GM23338 (cell line): ENCODE measurements around the gene MAPKAPK2. TPM values are rescaled to one million over a fixed set of nuclear protein-coding genes. Genes with fewer than 3 reads are reported as not detected.

Experiments used
- ATAC-seq: fragments of 200-7000 bp; cut with Tn5 transposase; 3 replicates; pipeline ENCODE4 v1.9.1; 2020
- DNase-seq: peaks from one replicate; pipeline ENCODE4 v3.0.0-alpha.2; 2015; ENCODE audit warnings: low spot score
- H2AFZ ChIP-seq: fragments of 200-600 bp; sonication (generic); 2 replicates; pipeline ENCODE4 v1.8.0; 2016; ENCODE audit warnings: antibody characterized with exemption, mild to moderate bottlenecking, moderate library complexity
- H3F3A ChIP-seq: fragments of 200-600 bp; sonication (generic); replicated peaks from 2 replicates; pipeline ENCODE4 v1.8.0; 2017; ENCODE audit warnings: antibody characterized with exemption, mixed run types, low read depth
- H3K27ac ChIP-seq: fragments of 200-600 bp; sonication (generic); 2 replicates; pipeline ENCODE4 v1.6.1; 2016; ENCODE audit warnings: low read depth
- H3K27me3 ChIP-seq: fragments of 200-600 bp; sonication (generic); 2 replicates; pipeline ENCODE4 v1.8.0; 2016; ENCODE audit warnings: mild to moderate bottlenecking, mixed run types, moderate library complexity; ENCODE audit not compliant: insufficient read depth
- H3K36me3 ChIP-seq: fragments of 200-600 bp; sonication (generic); 2 replicates; pipeline ENCODE4 v1.8.0; 2016; ENCODE audit warnings: mild to moderate bottlenecking; ENCODE audit not compliant: insufficient read depth
- H3K4me1 ChIP-seq: fragments of 200-600 bp; sonication (generic); 2 replicates; pipeline ENCODE4 v1.8.0; 2016; ENCODE audit warnings: mild to moderate bottlenecking, moderate library complexity; ENCODE audit not compliant: insufficient read depth
- H3K4me2 ChIP-seq: fragments of 200-600 bp; sonication (generic); 2 replicates; pipeline ENCODE4 v1.7.1; 2017; ENCODE audit warnings: mixed run types
- H3K4me3 ChIP-seq: fragments of 200-600 bp; sonication (generic); 2 replicates; pipeline ENCODE4 v1.6.1; 2016; ENCODE audit warnings: mixed run types
- H3K79me2 ChIP-seq: fragments of 200-600 bp; sonication (generic); replicated peaks from 2 replicates; pipeline ENCODE4 v1.8.0; 2017; ENCODE audit warnings: mild to moderate bottlenecking; ENCODE audit not compliant: insufficient read depth
- H3K9me2 ChIP-seq: fragments of 200-600 bp; sonication (generic); 2 replicates; pipeline ENCODE4 v1.8.0; 2017; ENCODE audit not compliant: insufficient read depth
- H4K20me1 ChIP-seq: fragments of 200-600 bp; sonication (generic); replicated peaks from 2 replicates; pipeline ENCODE4 v1.8.0; 2017; ENCODE audit warnings: mild to moderate bottlenecking; ENCODE audit not compliant: insufficient read depth
- H3K27ac Mint-ChIP-seq: 2 replicates; pipeline ENCODE4 v1.8.0; 2020; ENCODE audit warnings: inconsistent platforms, mild to moderate bottlenecking, moderate library complexity, mixed read lengths
- H3K27me3 Mint-ChIP-seq: 3 replicates; pipeline ENCODE4 v1.8.0; 2022; ENCODE audit warnings: low read depth, mild to moderate bottlenecking, moderate library complexity, mixed read lengths, inconsistent platforms; ENCODE audit not compliant: insufficient read depth, poor library complexity
- H3K36me3 Mint-ChIP-seq: 3 replicates; pipeline ENCODE4 v1.8.0; 2021; ENCODE audit warnings: low read depth, mild to moderate bottlenecking, inconsistent platforms, moderate library complexity, mixed read lengths
- H3K4me1 Mint-ChIP-seq: 3 replicates; pipeline ENCODE4 v1.8.0; 2020; ENCODE audit warnings: mild to moderate bottlenecking, inconsistent platforms, mixed read lengths
- H3K4me3 Mint-ChIP-seq: 3 replicates; pipeline ENCODE4 v1.8.0; 2021; ENCODE audit warnings: moderate library complexity, mild to moderate bottlenecking, inconsistent platforms, mixed read lengths
- H3K9me3 Mint-ChIP-seq: 3 replicates; pipeline ENCODE4 v1.8.0; 2020; ENCODE audit warnings: moderate library complexity, mild to moderate bottlenecking, inconsistent platforms, mixed read lengths
- EZH2 ChIP-seq: fragments of 200-600 bp; sonication (generic); IDR thresholded peaks from one replicate; pipeline ENCODE4 v1.8.0; 2017; ENCODE audit warnings: antibody characterized with exemption, mild to moderate bottlenecking, low read depth; ENCODE audit not compliant: unreplicated experiment
- EZH2phosphoT487 ChIP-seq: fragments of 200-600 bp; sonication (generic); IDR thresholded peaks from one replicate; pipeline ENCODE4 v1.8.1; 2018; ENCODE audit warnings: antibody characterized with exemption; ENCODE audit not compliant: unreplicated experiment
- NANOG ChIP-seq: IDR thresholded peaks from 2 replicates; pipeline ENCODE4 v1.6.1; 2016; ENCODE audit warnings: antibody characterized with exemption, borderline replicate concordance
- POLR2AphosphoS5 ChIP-seq: IDR thresholded peaks from 2 replicates; pipeline ENCODE4 v1.6.1; 2016; ENCODE audit warnings: antibody characterized with exemption, low read depth
- STAT1 ChIP-seq: IDR thresholded peaks from one replicate; pipeline ENCODE4 v1.6.1; 2016; ENCODE audit warnings: antibody characterized with exemption; ENCODE audit not compliant: unreplicated experiment
- ZNF114 ChIP-seq: fragments of 250-450 bp; sonication (Bioruptor Pico); IDR thresholded peaks from 2 replicates; pipeline ENCODE4 v1.5.0; 2020; ENCODE audit warnings: mild to moderate bottlenecking, moderate library complexity
- ZNF331 ChIP-seq: fragments of 250-450 bp; sonication (Bioruptor Pico); IDR thresholded peaks from 2 replicates; pipeline ENCODE4 v1.5.0; 2020; ENCODE audit warnings: low read depth, mild to moderate bottlenecking, moderate library complexity
- polyA plus RNA-seq: library from polyadenylated mRNA; unstranded; fragments of >200 nt; fragmentation: Nextera tagmentation; extraction: Ambion mirVana; gene quantifications from 2 replicates; pipeline ENCODE4 v1.2.1, GENCODE V29; 2016
- total RNA-seq: library from RNA; depleted of rRNA; stranded (reverse); fragments of >200 nt; shearing (Covaris generic); gene quantifications from 2 replicates; pipeline ENCODE4 v1.2.3, GENCODE V29; 2014
- TF ChIP-seq, protein P1 (sequence below), 2 experiments: fragments of 200-600 bp in 1 of 2; sonication (generic) in 1 of 2; conservative IDR thresholded peaks; 2 replicates each; pipeline versions ENCODE4 v1.5.1 to v1.6.1; 2016 to 2017; ENCODE audit warnings: antibody characterized with exemption in 2 of 2, low read depth in 2 of 2, mild to moderate bottlenecking in 2 of 2, moderate library complexity in 1 of 2
- TF ChIP-seq, protein P2 (sequence below): IDR thresholded peaks from 2 replicates; pipeline ENCODE4 v1.6.1; 2016; ENCODE audit warnings: antibody characterized with exemption
- TF ChIP-seq, protein P3 (sequence below): IDR thresholded peaks from one replicate; pipeline ENCODE4 v1.6.1; 2018; ENCODE audit warnings: antibody characterized with exemption; ENCODE audit not compliant: unreplicated experiment
- TF ChIP-seq, protein P4 (sequence below): fragments of 250-450 bp; sonication (Bioruptor Pico); IDR thresholded peaks from 2 replicates; pipeline ENCODE4 v1.5.0; 2020; ENCODE audit warnings: mild to moderate bottlenecking, moderate library complexity

The MAPKAPK2 gene
- total and polyA plus RNA-seq, 2 experiments from 2014 or later = 10.1 to 30.4 TPM

DNA sequence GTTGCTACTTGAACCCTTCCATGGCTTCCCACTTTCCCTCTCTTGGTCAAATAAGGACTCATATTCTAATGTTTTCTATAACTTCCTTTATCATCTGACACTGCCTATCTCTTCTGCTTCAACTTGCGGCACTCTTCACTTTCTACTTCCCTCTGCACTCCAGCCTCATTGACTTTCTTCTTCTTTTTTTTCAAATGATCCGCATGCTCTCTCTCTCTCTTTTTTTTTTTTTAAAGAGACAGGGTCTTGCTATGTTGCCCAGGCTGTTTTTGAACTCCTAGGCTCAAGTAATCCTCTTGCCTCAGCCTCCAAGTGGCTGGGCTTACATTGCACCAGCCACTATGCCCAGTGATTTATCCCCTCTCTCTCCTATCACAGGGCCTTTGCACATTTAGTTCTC, 94.9 kb downstream of the MAPKAPK2 start (continued):
- TF ChIP-seq, protein P1, sequence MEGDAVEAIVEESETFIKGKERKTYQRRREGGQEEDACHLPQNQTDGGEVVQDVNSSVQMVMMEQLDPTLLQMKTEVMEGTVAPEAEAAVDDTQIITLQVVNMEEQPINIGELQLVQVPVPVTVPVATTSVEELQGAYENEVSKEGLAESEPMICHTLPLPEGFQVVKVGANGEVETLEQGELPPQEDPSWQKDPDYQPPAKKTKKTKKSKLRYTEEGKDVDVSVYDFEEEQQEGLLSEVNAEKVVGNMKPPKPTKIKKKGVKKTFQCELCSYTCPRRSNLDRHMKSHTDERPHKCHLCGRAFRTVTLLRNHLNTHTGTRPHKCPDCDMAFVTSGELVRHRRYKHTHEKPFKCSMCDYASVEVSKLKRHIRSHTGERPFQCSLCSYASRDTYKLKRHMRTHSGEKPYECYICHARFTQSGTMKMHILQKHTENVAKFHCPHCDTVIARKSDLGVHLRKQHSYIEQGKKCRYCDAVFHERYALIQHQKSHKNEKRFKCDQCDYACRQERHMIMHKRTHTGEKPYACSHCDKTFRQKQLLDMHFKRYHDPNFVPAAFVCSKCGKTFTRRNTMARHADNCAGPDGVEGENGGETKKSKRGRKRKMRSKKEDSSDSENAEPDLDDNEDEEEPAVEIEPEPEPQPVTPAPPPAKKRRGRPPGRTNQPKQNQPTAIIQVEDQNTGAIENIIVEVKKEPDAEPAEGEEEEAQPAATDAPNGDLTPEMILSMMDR (conservative IDR thresholded peaks at IDR 0.05; ENCODE audit: low read depth in 2 of 2) = no peak
- TF ChIP-seq, protein P2, sequence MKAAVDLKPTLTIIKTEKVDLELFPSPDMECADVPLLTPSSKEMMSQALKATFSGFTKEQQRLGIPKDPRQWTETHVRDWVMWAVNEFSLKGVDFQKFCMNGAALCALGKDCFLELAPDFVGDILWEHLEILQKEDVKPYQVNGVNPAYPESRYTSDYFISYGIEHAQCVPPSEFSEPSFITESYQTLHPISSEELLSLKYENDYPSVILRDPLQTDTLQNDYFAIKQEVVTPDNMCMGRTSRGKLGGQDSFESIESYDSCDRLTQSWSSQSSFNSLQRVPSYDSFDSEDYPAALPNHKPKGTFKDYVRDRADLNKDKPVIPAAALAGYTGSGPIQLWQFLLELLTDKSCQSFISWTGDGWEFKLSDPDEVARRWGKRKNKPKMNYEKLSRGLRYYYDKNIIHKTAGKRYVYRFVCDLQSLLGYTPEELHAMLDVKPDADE = no peak
- TF ChIP-seq EZH2phosphoT487 (no peak), NANOG (no peak), ZNF331 (no peak)

DNA sequence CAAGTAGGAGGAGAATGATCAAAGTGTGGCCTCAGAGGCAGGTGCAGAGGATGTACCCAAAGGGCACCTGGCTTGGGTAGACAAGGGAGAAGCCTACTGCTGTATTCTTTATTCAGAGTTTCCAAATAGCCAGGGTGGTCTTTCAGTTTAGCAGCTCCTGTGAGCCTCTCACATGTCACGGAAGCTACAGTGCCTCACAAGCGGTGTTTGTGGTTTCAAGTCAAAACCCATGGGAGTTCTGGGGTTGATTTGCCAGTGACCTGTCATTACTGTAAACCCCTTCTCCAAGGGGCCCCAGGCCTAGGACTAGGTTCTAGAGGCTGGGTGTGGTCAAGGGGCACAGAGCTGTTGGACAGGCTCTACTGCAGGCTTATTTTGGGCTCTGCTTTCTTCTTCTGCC, 97.7 kb downstream of the MAPKAPK2 start:
- no peak overlapping the region for H3K4me2 ChIP-seq
- Mint-ChIP-seq H3K9me3 (no peaks in the 10 kb centered on the region), H3K27me3 (peaks cover 3% of the 10 kb centered on the region)
- TF ChIP-seq, protein P2 = no peak
- TF ChIP-seq EZH2 (no peak), ZNF114 (CRISPR knock-in tag) (no peak), ZNF331 (no peak), NANOG (no peak), POLR2AphosphoS5 (no peak), STAT1 (no peak), EZH2phosphoT487 (no peak)
- TF ChIP-seq, protein P3, sequence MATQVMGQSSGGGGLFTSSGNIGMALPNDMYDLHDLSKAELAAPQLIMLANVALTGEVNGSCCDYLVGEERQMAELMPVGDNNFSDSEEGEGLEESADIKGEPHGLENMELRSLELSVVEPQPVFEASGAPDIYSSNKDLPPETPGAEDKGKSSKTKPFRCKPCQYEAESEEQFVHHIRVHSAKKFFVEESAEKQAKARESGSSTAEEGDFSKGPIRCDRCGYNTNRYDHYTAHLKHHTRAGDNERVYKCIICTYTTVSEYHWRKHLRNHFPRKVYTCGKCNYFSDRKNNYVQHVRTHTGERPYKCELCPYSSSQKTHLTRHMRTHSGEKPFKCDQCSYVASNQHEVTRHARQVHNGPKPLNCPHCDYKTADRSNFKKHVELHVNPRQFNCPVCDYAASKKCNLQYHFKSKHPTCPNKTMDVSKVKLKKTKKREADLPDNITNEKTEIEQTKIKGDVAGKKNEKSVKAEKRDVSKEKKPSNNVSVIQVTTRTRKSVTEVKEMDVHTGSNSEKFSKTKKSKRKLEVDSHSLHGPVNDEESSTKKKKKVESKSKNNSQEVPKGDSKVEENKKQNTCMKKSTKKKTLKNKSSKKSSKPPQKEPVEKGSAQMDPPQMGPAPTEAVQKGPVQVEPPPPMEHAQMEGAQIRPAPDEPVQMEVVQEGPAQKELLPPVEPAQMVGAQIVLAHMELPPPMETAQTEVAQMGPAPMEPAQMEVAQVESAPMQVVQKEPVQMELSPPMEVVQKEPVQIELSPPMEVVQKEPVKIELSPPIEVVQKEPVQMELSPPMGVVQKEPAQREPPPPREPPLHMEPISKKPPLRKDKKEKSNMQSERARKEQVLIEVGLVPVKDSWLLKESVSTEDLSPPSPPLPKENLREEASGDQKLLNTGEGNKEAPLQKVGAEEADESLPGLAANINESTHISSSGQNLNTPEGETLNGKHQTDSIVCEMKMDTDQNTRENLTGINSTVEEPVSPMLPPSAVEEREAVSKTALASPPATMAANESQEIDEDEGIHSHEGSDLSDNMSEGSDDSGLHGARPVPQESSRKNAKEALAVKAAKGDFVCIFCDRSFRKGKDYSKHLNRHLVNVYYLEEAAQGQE = no peak
- TF ChIP-seq, protein P4, sequence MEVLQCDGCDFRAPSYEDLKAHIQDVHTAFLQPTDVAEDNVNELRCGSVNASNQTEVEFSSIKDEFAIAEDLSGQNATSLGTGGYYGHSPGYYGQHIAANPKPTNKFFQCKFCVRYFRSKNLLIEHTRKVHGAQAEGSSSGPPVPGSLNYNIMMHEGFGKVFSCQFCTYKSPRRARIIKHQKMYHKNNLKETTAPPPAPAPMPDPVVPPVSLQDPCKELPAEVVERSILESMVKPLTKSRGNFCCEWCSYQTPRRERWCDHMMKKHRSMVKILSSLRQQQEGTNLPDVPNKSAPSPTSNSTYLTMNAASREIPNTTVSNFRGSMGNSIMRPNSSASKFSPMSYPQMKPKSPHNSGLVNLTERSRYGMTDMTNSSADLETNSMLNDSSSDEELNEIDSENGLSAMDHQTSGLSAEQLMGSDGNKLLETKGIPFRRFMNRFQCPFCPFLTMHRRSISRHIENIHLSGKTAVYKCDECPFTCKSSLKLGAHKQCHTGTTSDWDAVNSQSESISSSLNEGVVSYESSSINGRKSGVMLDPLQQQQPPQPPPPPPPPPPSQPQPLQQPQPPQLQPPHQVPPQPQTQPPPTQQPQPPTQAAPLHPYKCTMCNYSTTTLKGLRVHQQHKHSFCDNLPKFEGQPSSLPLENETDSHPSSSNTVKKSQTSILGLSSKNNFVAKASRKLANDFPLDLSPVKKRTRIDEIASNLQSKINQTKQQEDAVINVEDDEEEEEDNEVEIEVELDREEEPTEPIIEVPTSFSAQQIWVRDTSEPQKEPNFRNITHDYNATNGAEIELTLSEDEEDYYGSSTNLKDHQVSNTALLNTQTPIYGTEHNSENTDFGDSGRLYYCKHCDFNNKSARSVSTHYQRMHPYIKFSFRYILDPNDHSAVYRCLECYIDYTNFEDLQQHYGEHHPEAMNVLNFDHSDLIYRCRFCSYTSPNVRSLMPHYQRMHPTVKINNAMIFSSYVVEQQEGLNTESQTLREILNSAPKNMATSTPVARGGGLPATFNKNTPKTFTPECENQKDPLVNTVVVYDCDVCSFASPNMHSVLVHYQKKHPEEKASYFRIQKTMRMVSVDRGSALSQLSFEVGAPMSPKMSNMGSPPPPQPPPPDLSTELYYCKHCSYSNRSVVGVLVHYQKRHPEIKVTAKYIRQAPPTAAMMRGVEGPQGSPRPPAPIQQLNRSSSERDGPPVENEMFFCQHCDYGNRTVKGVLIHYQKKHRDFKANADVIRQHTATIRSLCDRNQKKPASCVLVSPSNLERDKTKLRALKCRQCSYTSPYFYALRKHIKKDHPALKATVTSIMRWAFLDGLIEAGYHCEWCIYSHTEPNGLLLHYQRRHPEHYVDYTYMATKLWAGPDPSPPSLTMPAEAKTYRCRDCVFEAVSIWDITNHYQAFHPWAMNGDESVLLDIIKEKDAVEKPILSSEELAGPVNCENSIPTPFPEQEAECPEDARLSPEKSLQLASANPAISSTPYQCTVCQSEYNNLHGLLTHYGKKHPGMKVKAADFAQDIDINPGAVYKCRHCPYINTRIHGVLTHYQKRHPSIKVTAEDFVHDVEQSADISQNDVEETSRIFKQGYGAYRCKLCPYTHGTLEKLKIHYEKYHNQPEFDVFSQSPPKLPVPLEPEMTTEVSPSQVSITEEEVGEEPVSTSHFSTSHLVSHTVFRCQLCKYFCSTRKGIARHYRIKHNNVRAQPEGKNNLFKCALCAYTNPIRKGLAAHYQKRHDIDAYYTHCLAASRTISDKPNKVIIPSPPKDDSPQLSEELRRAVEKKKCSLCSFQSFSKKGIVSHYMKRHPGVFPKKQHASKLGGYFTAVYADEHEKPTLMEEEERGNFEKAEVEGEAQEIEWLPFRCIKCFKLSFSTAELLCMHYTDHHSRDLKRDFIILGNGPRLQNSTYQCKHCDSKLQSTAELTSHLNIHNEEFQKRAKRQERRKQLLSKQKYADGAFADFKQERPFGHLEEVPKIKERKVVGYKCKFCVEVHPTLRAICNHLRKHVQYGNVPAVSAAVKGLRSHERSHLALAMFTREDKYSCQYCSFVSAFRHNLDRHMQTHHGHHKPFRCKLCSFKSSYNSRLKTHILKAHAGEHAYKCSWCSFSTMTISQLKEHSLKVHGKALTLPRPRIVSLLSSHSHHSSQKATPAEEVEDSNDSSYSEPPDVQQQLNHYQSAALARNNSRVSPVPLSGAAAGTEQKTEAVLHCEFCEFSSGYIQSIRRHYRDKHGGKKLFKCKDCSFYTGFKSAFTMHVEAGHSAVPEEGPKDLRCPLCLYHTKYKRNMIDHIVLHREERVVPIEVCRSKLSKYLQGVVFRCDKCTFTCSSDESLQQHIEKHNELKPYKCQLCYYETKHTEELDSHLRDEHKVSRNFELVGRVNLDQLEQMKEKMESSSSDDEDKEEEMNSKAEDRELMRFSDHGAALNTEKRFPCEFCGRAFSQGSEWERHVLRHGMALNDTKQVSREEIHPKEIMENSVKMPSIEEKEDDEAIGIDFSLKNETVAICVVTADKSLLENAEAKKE (CRISPR knock-in tag) = no peak

More for the DNA sequence above, 97.7 kb downstream of the MAPKAPK2 start:
- ATAC-seq = no peak
- Histone ChIP-seq H4K20me1 (no peaks in the 10 kb centered on the region), H3K9me2 (no peaks in the 10 kb centered on the region), H3K27ac (no peak overlapping the region), H3K36me3 (no peaks in the 10 kb centered on the region), H3K79me2 (no peaks in the 10 kb centered on the region), H2AFZ (no peak overlapping the region), H3K4me3 (no peak overlapping the region), H3K4me1 (no peaks in the 10 kb centered on the region), H3K27me3 (no peaks in the 10 kb centered on the region), H3F3A (no peaks in the 10 kb centered on the region)
- no peak for DNase-seq
- no peak overlapping the region for H3K27ac Mint-ChIP-seq
- H3K36me3 Mint-ChIP-seq = no peaks in the 10 kb centered on the region
- H3K4me1 Mint-ChIP-seq = peaks cover 4% of the 10 kb centered on the region; the same call in 2 of the 3 replicates
- no peak overlapping the region for H3K4me3 Mint-ChIP-seq
